HG03521 (cell line): Measurements from ENCODE around the gene PLEKHA1.

Experiments used
- ATAC-seq: cut with Tn5 transposase; IDR thresholded peaks from one replicate; pipeline ENCODE4 v1.9.1; 2021; ENCODE audit warnings: mild to moderate bottlenecking, moderate library complexity; ENCODE audit not compliant: unreplicated experiment

Gene PLEKHA1

GRCh38 chr10:122475591-122476332 is 101.3 kb downstream of the PLEKHA1 start:
- ATAC-seq = no peak

- ATAC-seq = no peak
These were observed 101.8 kb downstream of the PLEKHA1 start for GRCh38 chr10:122476333-122476695.

GRCh38 chr10:122477436-122477835 is 102.9 kb downstream of the PLEKHA1 start:
- ATAC-seq = no peak

GRCh38 chr10:122478971-122479370 is 104.5 kb downstream of the PLEKHA1 start:
- no peak for ATAC-seq

- no peak for ATAC-seq
These were observed 105.8 kb downstream of the PLEKHA1 start for GRCh38 chr10:122480146-122480833.

- ATAC-seq = no peak
These were observed 107.0 kb downstream of the PLEKHA1 start for GRCh38 chr10:122481296-122482056.
